Smooth muscle cell of the coronary artery (primary cell): ENCODE data around the gene ZNF727. TPM values are rescaled to one million over a fixed set of nuclear protein-coding genes. Genes with fewer than 3 reads are reported as not detected.

ENCODE experiments used
- total RNA-seq: library from RNA; depleted of rRNA; stranded (reverse); fragments of >200 nt; gene quantifications from 2 replicates; pipeline ENCODE4 v1.2.3, GENCODE V29; 2014; ENCODE audit warnings: low replicate concordance

ZNF727 gene
- total RNA-seq: 0.15 and 0.35 TPM in 2 replicates

GRCh38 chr7:64045301-64046040 is at the start of gene ZNF727:
Gene ZNF727, plus strand, starts transcription at chr7:64045434. Its CDS starts 188 bp downstream, at chr7:64045622.

DNA sequence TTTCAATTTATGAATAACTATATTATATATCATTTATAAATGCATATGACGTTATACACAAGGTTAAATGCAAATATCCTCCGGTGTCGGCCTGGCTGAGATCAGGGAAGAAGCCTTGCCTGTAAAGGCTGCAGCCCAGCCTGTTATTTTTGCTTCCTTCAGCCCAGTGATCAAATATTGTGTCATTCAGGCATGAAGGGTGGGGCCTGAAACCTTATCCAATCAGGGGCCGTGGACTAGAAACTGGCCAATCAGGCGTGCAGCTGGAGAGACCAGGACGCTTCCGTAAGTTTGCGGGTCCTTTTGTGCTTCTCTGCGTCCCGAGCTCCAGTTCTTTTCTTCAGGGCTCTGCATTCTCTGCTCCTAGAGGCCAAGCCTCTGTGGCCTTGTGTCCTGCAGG is 46.7 kb upstream of the ZNF727 start, which contains the start of gene ZNF722:
Gene ZNF722, plus strand, starts transcription at position 301 of the 400 bp plus-strand sequence. CDS start 113 bp downstream, outside the sequence.

Other genes starting within 250 kb of the ZNF727 start
- gene ZNF722, start 46.6 kb upstream of the ZNF727 start, total RNA-seq: not detected in 2 replicates
- gene ZNF735, start 161.8 kb downstream of the ZNF727 start, total RNA-seq: not detected in 2 replicates
- gene ZNF679, start 183.0 kb downstream of the ZNF727 start, total RNA-seq: not detected in 2 replicates